Upper lobe of left lung (tissue), 6 donors: ENCODE results near the gene ZNF584. TPM values are rescaled to one million over a fixed set of nuclear protein-coding genes. Genes with fewer than 3 reads are reported as not detected.

Experiments
- ATAC-seq, 2 donors: fragments of 200-7000 bp; cut with Tn5 transposase; one replicate each; pipeline ENCODE4 v1.9.1; 2022; ENCODE audit warnings: mild to moderate bottlenecking in 2 of 2, moderate library complexity in 2 of 2; ENCODE audit not compliant: low FRiP score in 2 of 2
- DNase-seq, 2 donors: peaks; one replicate each; pipeline ENCODE4 v3.0.0-alpha.2; 2019 to 2020
- H3K27ac ChIP-seq, 4 donors: fragments of 200-600 bp; sonication (generic); one replicate each; pipeline ENCODE4 v1.5.1; 2016 to 2019
- H3K27me3 ChIP-seq, 4 donors: fragments of 200-600 bp; sonication (generic); one replicate each; pipeline ENCODE4 v1.5.1; 2017 to 2019
- H3K36me3 ChIP-seq, 4 donors: fragments of 200-600 bp; sonication (generic); one replicate each; pipeline ENCODE4 v1.5.1; 2016 to 2019
- H3K4me1 ChIP-seq, 4 donors: fragments of 200-600 bp; sonication (generic); one replicate each; pipeline ENCODE4 v1.5.1; 2018 to 2019
- H3K4me3 ChIP-seq, 4 donors: fragments of 200-600 bp; sonication (generic); one replicate each; pipeline ENCODE4 v1.5.1; 2017 to 2019; ENCODE audit warnings: mild to moderate bottlenecking in 2 of 4, moderate library complexity in 1 of 4
- H3K9me3 ChIP-seq, 4 donors: fragments of 200-600 bp; sonication (generic); one replicate each; pipeline ENCODE4 v1.5.1; 2018 to 2019
- CTCF ChIP-seq, 6 experiments: fragments of 450-650 bp in 4 of 6; fragments of 200-600 bp in 2 of 6; sonication (generic) in 2 of 6; IDR thresholded peaks; one replicate each; pipeline ENCODE4 v1.5.1; 2016 to 2019; ENCODE audit warnings: antibody characterized with exemption in 6 of 6
- EP300 ChIP-seq, 4 donors: sonication (generic); formaldehyde crosslinking; IDR thresholded peaks; one replicate each; pipeline ENCODE4 v1.5.1; 2017; ENCODE audit warnings: antibody characterized with exemption in 4 of 4, control low read depth in 2 of 4
- POLR2A ChIP-seq, 4 donors: fragments of 450-650 bp; IDR thresholded peaks; one replicate each; pipeline ENCODE4 v1.5.1; 2016 to 2017; ENCODE audit warnings: antibody characterized with exemption in 4 of 4, mild to moderate bottlenecking in 2 of 4
- POLR2AphosphoS5 ChIP-seq, 2 donors: sonication (generic); formaldehyde crosslinking; IDR thresholded peaks; one replicate each; pipeline ENCODE4 v1.5.1; 2017; ENCODE audit warnings: antibody characterized with exemption in 2 of 2
- WGBS, 2 donors: methylation state at CpG; one replicate each; pipeline ENCODE4 v1.1.5; 2017 to 2018; 5-methylcytosine and 5-hydroxymethylcytosine counted together
- total RNA-seq, 6 donors: library from RNA; depleted of rRNA in 4 of 6; stranded (reverse); fragments of >200 nt in 4 of 6; gene quantifications; one replicate each; pipeline versions ENCODE4 v1.1.0 to v1.2.1, GENCODE V29; 2016 to 2021
- donor health status: DM: no; HTN: no; CAD: no; lungs with moderate emphysema.
- donor health status: DM: no; HTN: yes; CAD: no; lungs with severe emphysema.

Gene ZNF584
- total RNA-seq, 6 donors from 2014 or later = 7.4 to 31.0 (median 13.1) TPM

- Histone ChIP-seq H3K27me3 (peaks cover 0 to 9% (median 4%) of the 10 kb centered on the region in 4 donors), H3K36me3 (peaks cover 15 to 63% (median 46%) of the 10 kb centered on the region in 4 donors), H3K4me1 (peaks cover 5 to 36% (median 15%) of the 10 kb centered on the region in 4 donors), H3K4me3 (no peak overlapping the region), H3K27ac (no peak overlapping the region), H3K9me3 (no peaks in the 10 kb centered on the region)
- 86 to 88% methylated on average over 4 of the region's 4 CpGs for WGBS, 2 donors
- no peak for ATAC-seq
- TF ChIP-seq POLR2A (IDR thresholded peaks at IDR 0.05) = no peak
- TF ChIP-seq POLR2AphosphoS5 (IDR thresholded peaks at IDR 0.05) = no peak
- TF ChIP-seq CTCF (IDR thresholded peaks at IDR 0.05) = no peak
- TF ChIP-seq EP300 (IDR thresholded peaks at IDR 0.05) = no peak
- no peak for DNase-seq
Observed at GRCh38 chr19:58393725-58394033, 14.8 kb upstream of the ZNF584 start.

GRCh38 chr19:58394821-58395219, 13.6 kb upstream of the ZNF584 start:
- ATAC-seq (peak in 1 of 2 donors; percentile 59), DNase-seq (peak; percentile 50 to 65)
- Histone ChIP-seq H3K36me3 (peaks cover 12 to 51% (median 39%) of the 10 kb centered on the region in 4 donors), H3K4me1 (peaks cover 3 to 35% (median 10%) of the 10 kb centered on the region in 4 donors), H3K9me3 (no peaks in the 10 kb centered on the region), H3K4me3 (no peak overlapping the region), H3K27ac (peak overlapping the region in 1 of 4 donors; percentile 36), H3K27me3 (peaks cover 0 to 9% (median 4%) of the 10 kb centered on the region in 4 donors)
- WGBS, 2 donors = 92 to 100% methylated on average over 1 to 2 of the region's 3 CpGs
- TF ChIP-seq EP300 (IDR thresholded peaks at IDR 0.05) (no peak), POLR2AphosphoS5 (IDR thresholded peaks at IDR 0.05) (peak in 1 of 2 donors; percentile 6)

GRCh38 chr19:58395220-58395978, 13.1 kb upstream of the ZNF584 start, which contains the start of gene RNF225:
Gene RNF225 (plus strand): TSS chr19:58395656. CDS start chr19:58396090, 434 bp downstream.
- DNase-seq (peak; percentile 65 to 86), ATAC-seq (peak; percentile 7 to 63)
- 5 to 48% methylated on average over 3 to 20 of the region's 21 CpGs for WGBS, 2 donors
- Histone ChIP-seq H3K36me3 (peaks cover 12 to 48% (median 37%) of the 10 kb centered on the region in 4 donors), H3K4me1 (peaks cover 7 to 33% (median 13%) of the 10 kb centered on the region in 4 donors), H3K27ac (peak within 1 kb of the TSS in 1 of 4 donors; percentile 36), H3K27me3 (peaks cover 0 to 9% (median 4%) of the 10 kb centered on the region in 4 donors), H3K4me3 (peak within 1 kb of the TSS in 3 of 4 donors; percentile 18 to 33 (median 23)), H3K9me3 (no peaks in the 10 kb centered on the region)
- no peak for TF ChIP-seq POLR2A (IDR thresholded peaks at IDR 0.05)

GRCh38 chr19:58395979-58396627, 12.3 kb upstream of the ZNF584 start:
- DNase-seq (peak in 1 of 2 donors; percentile 86), ATAC-seq (no peak)
- H3K4me3 ChIP-seq = peak overlapping the region in 3 of 4 donors; percentile 18 to 33 (median 23)
- peaks cover 0 to 9% (median 4%) of the 10 kb centered on the region in 4 donors for H3K27me3 ChIP-seq
- 15 to 21% methylated on average over 8 to 11 of the region's 75 CpGs for WGBS, 2 donors
- H3K36me3 ChIP-seq = peaks cover 12 to 42% (median 34%) of the 10 kb centered on the region in 4 donors
- no peaks in the 10 kb centered on the region for H3K9me3 ChIP-seq
- no peak for TF ChIP-seq POLR2A (IDR thresholded peaks at IDR 0.05)
- TF ChIP-seq CTCF (IDR thresholded peaks at IDR 0.05) = no peak
- no peak for TF ChIP-seq EP300 (IDR thresholded peaks at IDR 0.05)
- TF ChIP-seq POLR2AphosphoS5 (IDR thresholded peaks at IDR 0.05) = no peak
- no peak overlapping the region for H3K27ac ChIP-seq
- H3K4me1 ChIP-seq = peaks cover 11 to 34% (median 19%) of the 10 kb centered on the region in 4 donors

GRCh38 chr19:58396691-58397532, 11.5 kb upstream of the ZNF584 start:
- DNase-seq (peak in 1 of 2 donors; percentile 86), ATAC-seq (no peak)
- Histone ChIP-seq H3K4me1 (peaks cover 16 to 38% (median 22%) of the 10 kb centered on the region in 4 donors), H3K9me3 (no peaks in the 10 kb centered on the region), H3K27ac (no peak overlapping the region), H3K27me3 (peaks cover 0 to 9% (median 4%) of the 10 kb centered on the region in 4 donors), H3K36me3 (peaks cover 12 to 35% (median 28%) of the 10 kb centered on the region in 4 donors), H3K4me3 (peak overlapping the region in 2 of 4 donors; percentile 6 to 19)
- TF ChIP-seq EP300 (IDR thresholded peaks at IDR 0.05) (no peak), POLR2AphosphoS5 (IDR thresholded peaks at IDR 0.05) (no peak), CTCF (IDR thresholded peaks at IDR 0.05) (no peak), POLR2A (IDR thresholded peaks at IDR 0.05) (no peak)
- WGBS, 2 donors = 45 to 50% methylated on average over 10 to 23 of the region's 58 CpGs
